HG02588 (cell line): ENCODE measurements around the gene TOP2A.
"Not testable (repeated sequence)": the region's sequence is repeated elsewhere in the genome, so short reads cannot be mapped to it uniquely, and the experiment has no call there.

ENCODE experiments used
- ATAC-seq: cut with Tn5 transposase; IDR thresholded peaks from one replicate; pipeline ENCODE4 v1.9.1; 2021; ENCODE audit warnings: mild to moderate bottlenecking, moderate library complexity; ENCODE audit not compliant: unreplicated experiment

TOP2A gene

DNA sequence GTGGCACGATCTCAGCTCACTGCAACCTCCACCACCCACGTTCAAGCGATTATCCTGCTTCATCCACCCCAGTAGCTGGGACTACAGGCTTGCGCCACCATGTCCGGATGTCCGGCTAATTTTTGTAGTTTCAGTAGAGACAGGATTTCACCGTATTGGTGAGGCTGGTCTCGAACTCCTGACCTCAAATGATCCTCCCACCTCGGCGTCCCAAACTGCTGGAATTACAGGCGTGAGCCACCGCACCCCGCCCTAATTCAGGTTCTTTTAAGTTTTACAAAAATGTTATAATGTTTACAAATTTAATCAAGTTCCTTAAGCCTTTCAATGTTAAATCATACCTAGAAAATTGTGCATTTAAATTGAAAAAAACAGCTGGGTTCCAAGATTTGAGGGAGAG lies 39.9 kb downstream of the TOP2A start:
- ATAC-seq = no peak

DNA sequence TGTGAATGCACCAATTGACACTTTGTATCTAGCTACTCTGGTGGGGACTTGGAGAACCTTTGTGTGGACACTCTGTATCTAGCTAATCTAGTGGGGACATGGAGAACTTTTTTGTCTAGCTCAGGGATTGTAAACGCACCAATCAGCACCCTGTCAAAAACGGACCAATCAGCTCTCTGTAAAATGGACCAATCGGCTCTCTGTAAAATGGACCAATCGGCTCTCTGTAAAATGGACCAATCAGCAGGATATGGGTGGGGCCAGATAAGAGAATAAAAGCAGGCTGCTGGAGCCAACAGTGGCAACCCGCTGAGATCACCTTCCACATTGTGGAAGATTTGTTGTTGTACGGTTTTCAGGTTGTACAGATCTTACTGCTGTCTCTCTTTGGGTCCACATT lies 41.2 kb downstream of the TOP2A start:
- not testable (repeated sequence) for ATAC-seq

DNA sequence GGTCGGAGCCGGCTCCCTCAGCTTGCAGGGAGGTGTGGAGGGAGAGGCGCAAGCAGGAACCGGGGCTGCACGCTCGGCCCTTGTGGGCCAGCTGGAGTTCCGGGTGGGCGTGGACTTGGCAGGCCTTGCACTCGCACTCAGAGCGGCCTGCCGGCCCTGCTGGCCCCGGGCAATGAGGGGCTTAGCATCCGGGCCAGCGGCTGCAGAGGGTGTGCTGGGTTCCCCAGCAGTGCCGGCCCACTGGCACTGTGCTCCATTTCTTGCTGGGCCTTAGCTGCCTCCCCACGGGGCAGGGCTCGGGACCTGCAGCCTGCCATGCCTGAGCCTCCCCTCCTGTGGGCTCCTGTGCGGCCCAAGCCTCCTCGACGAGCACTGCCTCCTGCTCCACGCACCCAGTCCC lies 41.9 kb downstream of the TOP2A start:
- ATAC-seq = not testable (repeated sequence)

DNA sequence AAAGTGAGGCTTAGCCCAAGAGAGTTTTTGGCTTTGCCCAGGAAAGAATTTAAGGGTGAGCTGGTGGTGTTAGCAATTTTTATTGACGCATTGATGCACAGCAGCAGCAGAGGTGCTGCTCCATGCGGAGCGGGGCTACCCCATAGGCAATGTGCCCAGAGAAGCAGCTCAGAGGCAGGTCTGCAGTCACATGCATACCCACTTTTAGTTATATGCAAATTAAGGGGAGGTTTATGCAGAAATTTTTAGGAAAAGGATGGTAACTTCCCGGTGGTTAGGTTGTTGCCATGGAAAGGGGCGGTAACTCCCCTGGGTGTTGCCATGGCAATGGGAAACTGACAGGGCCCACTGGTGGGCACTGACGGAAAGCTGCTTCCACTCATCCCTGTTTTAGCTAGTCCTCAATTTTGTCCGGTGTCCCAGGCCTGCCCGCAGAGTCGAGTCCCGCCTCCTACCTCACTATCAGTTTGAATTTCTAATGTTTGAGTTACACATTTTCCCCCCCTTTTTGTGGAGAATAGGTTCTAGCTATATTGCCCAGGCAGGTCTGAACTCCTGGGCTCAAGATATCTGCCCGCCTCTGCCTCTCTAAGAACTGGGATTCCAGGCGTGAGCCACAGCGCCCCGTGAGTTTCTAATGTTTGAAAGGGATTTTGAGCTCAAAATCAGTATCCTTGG lies 42.7 kb downstream of the TOP2A start:
- no peak for ATAC-seq

DNA sequence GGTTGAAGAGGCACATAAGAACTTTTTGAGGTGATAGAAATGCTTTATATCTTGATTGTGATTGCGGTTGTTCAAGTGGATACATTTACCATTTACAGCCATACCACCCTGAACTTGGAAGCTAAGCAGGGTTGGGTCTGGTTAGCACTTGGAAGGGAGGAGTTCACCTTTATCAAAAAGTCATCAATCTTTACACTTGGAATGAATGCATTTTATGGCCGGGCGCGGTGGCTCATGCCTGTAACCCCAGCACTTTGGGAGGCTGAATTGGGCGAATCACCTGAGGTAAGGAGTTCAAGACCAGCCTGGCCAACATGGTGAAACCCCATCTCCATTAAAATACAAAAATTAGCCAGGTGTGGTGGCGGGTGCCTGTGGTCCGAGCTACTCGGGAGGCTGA lies 43.7 kb downstream of the TOP2A start:
- ATAC-seq = no peak

DNA sequence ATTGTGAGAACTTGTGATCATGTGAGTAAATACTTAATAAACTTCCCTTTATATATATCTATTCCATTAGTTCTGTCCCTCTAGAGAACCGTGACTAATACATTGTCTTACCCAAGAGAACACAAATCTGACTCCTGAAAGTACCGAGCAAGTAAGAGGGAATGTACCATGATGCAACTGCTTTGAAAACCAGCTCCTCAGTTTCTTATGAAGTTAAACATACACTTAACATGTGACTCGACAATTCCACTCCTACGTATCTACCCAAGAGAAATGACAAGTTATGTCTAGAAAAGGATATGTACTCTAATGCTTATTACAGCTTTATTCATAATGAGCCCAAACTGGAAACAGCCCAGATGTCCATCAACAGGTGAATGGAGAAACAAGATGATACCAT lies 44.4 kb downstream of the TOP2A start:
- no peak for ATAC-seq

DNA sequence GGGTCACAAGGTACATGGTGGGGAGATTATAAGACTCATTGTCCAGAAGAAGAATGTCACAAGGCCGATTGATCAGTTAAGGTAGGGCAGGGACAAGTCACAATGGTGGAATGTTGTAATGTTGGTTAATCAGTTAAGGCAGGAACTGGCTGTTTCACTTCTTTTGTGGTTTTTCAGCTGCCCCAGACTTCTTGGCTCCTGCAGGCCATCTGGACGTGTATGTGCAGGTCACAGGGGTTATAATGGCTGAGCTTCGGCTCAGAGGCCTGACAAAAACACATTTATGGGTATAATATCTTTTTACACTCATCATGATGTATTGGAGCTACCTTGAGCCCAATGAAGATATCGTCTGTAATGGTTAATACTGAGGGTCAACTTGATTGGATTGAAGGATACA lies 45.1 kb downstream of the TOP2A start:
- ATAC-seq = not testable (repeated sequence)

DNA sequence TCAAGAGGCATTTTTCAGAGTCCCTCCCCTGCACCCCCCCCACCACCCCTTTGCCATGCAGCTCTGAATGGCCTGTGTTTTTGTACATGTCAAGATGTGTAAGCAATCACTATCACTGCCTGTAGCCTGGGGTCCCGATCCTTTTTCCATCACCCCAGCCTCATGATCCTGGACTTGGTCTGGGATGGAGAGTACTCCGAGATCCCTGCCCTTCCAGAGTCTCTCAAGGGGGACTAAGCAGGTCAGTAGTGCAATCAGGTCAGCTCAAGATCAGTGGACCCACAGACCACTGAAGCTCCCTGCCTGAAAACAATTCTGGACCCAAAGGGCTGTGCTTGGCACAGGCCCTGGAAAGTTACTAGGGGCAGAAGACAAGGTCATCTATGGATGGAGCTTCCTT lies 45.7 kb downstream of the TOP2A start:
- no peak for ATAC-seq

DNA sequence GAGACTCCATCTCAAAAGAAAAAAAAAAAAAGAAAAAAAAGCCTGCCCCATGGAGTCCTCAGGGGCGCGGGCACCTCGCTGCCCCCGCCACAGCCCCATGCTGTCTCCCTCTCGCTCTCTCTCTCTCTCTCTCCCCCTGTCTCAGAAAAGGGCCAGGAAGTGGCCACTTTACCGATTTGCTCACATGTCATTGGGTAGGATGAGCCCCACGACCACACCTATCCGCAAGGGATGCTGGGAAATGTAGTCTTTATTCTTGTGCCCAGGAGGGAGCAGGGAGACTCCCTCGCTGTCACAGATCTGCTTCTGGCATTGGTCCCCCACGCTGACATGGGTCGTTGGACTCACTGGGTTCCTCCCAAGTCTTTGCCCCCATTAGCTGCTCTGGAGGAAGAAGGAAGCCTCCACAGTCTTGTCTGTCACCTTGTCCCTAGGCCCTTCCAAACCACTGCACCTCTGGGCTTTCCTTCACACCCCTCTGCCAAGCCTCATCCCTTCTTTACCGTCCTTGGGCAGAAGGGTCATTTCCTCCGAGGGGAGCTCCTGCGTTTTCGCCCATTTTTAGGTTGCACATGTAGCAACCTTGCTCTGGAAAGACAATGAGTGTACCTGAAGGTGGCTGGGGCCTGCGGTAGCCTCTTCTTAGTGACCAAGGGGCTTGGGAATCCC lies 46.3 kb downstream of the TOP2A start:
- no peak for ATAC-seq

DNA sequence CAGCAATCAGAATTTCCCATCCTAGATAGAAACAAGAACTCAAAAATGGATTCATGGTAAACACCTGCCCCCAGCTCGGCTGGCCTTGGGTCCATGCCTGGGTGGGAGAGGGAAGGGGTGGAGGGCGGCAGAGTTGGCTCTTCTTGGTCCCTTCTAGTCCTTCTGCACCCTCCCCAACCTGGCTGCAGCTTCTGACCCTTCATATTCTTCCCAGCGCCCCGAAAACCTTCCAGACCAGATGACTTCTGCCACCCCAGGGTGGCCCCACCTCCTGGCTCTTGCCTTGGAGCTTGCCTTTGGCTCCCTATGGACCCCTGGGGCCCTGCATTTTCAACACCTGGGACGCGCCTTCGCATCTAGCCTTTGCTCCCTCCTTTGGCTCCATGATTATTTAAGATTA lies 47.8 kb downstream of the TOP2A start:
- ATAC-seq = no peak

DNA sequence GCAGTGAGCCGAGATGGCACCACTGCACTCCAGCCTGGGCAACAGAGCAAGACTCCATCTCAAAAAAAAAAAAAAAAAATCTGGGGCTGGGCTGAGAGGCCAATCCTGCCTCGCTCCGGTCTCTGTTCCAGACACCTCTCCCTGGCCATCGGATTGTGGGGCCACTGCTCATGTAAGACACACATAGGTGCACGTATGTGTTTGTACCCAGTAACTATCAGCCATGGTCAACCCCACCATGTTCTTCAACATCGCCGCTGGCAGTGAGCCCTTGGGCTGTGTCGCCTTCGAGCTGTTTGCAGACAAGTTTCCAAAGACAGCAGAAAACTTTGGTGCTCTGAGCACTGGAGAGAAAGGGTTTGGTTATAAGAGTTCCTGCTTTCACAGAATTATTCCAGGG lies 50.0 kb downstream of the TOP2A start:
- not testable (repeated sequence) for ATAC-seq

DNA sequence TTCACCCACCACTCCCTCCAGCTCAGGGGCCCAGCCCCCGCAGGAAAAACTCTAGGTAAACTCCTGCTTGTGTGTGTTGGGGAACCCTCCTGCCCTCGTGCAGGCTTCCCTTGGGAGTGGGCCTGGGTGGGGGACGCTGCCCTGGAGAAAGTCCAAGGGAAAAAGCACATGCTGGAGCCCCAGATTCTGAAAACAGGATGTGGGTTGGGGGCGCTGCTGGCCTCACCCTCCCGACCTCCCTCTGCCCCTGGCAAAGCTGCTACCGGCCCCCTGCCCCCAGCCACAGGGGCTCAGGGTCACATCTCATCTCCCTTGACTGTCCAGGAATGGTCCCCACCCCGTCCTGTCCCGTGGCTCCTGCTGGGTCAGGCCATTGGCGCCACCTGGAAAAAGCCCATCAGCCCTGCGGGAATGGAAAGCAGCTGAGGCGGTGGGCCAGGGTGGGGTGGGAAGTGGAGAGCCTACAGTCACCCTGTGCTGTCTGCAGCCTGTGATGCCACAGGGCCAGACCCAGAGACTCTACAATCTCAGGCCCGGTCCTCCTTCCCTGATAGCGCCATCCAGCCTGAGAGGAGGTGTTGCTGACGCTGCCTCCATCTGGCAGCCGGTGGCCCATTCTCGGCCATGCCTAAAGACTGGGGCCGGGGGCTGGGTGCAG lies 50.7 kb downstream of the TOP2A start:
- no peak for ATAC-seq

DNA sequence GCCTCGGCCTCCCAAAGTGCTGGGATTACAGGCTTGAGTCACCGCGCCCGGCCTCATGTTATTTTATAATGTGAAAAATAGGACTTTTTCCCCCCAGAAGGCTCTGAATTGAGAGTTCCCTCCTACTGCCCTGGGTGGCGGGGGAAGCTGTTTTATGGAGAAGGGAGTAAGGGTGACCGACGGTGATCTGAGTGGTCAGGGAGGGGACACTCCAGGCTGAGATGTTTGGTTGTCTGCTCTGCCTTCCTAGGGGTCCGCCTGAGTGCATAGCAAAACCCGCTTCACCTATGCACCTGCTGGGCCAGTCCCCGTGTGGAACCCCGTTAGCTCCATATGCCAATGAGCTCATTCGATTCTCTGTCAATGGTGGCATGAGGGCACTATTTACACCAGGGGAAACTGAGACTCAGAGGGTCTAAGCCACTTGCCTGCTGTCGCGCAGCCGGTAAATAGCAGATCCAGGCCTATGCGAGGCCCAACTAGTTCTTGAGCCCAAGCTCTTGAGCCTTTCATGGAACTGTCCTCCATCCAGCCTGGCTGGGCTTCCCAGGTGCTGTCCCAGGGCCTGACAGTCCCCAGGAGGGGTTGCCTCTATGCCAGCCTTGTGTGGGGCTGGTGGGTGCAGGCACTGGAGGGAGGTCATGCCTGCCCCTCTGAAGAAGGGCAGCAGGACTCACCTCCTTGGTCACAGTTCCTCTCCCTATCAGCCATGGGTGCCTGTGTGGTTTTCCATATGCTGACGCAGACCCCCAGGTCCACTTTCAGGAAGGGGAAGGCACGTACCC lies 51.4 kb downstream of the TOP2A start:
- ATAC-seq = no peak

DNA sequence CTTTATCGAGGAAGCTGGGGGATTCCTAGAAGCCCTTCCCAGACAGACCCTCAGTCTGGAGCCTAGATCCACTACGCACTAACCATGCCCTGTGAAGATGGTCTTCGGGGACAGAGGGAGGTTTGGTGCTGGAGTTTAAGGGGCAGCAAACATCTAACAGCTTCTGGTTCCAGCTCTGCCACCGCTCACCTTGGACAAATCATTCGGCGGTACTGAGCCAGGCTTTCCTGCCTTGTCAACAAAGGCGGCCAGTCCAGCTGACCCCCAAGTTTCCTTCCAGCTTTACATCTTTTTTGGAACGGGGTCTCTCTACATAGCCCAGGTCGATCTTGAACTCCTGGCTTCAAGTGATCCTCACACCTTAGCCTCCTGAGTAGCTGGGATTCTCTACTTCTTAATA lies 52.8 kb downstream of the TOP2A start:
- no peak for ATAC-seq

DNA sequence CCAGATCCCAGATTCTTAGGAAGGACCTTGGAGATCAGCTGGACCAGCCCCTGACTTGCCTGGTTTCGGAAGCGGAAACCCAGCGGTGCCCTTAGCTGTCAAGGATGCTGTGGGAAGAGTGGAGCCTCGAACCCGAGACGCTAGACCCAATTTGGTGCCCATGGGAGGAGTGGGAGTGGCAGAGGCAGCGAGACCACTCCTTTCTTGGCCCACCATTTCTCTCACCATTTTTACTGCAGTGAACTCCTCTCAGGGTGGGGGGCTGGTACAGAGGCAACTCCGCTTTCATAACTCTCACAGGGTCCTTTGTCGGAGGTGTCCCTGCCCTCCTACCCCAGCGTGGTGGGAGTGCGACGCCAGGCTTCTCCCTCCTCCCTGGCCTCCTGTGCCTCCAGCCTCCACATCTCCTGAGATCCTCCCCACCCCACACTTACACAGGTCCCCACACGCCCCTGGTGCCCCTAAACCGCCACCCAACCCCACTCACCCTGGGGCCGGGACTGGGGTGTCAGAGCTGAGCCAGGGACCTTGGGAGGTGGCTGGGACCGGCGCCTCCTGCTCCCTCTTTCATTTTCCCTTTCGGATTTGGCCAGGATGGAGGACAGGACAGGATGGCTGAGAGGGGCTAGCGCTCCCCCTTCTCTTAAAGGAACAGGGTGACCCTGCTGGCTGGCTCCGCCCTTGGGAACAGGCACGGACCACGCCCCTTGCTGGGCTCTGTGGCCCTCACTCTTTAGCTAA lies 53.4 kb downstream of the TOP2A start, which contains the start of gene GJD3:
Gene GJD3 (minus strand): TSS at position 617 of the 741 bp plus-strand sequence. CDS start 922 bp downstream, outside the sequence.
- no peak for ATAC-seq

DNA sequence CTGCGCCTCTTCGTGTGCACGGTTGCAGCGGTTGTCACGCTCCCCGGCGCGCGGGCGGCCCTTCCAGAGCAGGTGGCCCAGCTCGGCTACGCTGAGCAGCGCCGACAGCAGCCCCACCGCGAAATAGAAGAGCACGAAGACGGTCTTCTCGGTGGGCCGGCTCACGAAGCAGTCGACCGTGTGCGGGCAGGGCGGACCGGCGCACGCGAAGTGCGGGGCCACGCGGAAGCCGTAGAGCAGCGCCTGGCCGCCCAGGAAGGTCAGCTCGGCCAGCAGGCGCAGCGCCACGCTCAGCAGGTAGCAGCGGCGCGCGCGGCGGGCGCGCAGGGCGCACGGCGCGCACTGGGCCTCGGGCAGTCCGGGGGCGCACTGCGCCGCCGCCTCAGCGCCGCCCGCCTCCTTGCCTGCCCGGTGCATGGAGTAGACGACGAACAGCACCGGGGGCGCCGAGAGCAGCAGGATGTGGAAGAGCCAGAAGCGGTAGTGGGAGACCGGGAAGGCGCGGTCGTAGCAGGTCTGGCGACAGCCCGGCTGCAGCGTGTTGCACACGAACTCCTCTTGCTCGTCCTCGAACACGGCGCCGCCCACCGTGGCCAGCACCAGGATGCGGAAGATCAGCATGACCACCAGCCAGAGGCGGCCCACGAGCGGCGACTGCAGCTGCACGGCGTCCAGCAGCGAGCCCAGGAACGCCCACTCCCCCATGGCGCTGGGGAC lies 54.4 kb downstream of the TOP2A start:
- ATAC-seq = no peak

DNA sequence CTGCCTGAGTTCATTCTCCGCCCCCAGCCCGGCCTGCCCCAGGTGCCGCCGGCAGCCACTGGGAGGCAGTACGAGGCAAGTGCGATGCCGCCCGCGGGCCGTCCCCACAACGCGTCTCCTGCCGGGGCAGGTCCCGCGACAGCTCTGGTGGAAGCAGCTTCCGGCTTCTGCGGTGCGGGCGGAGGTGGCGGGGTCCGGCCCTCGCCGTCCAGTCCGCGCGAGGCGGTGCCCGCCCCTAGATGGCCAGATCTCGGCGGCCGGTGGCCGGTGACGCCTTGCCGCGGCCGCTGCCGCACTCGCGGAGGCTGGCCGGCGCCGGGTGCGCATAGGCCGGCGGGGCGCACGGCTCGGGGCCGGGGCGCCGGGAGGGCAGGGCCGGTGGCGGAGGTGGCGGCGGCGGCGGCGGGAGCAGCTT lies 55.0 kb downstream of the TOP2A start:
- no peak for ATAC-seq

DNA sequence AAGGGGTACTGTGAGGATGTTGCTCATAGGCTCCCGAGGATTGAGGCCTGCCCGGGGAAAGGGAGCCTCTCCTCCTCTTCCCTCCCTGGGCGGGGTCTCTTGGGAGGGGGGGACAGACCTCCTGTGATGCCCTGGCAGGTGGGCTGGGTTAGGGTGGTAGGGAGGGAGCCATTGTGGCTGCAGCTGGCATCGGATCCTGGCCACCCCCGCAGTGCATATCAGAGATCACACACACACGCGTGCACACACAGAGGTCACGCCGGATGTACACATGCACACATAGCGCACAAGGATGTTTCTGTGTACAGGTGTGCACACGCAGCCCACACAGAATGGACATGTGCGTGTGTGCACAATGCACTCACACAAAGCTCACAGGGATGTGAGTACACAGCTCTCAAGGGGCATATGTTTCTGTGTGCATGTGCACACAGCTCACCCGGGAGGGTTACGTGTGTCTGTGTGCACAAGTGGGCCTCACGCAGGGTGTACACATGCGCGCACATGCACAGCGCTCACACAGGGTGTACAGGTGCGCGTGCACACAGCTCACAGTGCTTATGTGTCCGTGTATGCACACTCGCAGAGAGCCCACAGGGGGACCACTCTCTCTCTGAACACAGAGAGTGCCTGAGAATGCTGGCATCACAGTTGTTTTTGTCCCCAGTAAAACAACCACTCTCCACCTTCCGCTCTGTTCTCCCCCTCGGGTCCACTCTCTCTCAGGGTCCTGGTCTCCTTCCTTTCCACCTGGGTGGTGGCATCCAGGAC lies 55.6 kb downstream of the TOP2A start:
- no peak for ATAC-seq
